ENCODE results near the gene DUOX1.
"Not testable (repeated sequence)": the region's sequence is repeated elsewhere in the genome, so short reads cannot be mapped to it uniquely, and the experiment has no call there.

- TF ChIP-seq, protein P1, sequence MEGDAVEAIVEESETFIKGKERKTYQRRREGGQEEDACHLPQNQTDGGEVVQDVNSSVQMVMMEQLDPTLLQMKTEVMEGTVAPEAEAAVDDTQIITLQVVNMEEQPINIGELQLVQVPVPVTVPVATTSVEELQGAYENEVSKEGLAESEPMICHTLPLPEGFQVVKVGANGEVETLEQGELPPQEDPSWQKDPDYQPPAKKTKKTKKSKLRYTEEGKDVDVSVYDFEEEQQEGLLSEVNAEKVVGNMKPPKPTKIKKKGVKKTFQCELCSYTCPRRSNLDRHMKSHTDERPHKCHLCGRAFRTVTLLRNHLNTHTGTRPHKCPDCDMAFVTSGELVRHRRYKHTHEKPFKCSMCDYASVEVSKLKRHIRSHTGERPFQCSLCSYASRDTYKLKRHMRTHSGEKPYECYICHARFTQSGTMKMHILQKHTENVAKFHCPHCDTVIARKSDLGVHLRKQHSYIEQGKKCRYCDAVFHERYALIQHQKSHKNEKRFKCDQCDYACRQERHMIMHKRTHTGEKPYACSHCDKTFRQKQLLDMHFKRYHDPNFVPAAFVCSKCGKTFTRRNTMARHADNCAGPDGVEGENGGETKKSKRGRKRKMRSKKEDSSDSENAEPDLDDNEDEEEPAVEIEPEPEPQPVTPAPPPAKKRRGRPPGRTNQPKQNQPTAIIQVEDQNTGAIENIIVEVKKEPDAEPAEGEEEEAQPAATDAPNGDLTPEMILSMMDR (conservative IDR thresholded peaks at IDR 0.05) = not testable (repeated sequence)
- TF ChIP-seq EZH2 (IDR thresholded peaks at IDR 0.05; ENCODE audit: low read depth) = not testable (repeated sequence)
Observed at GRCh38 chr15:45082412-45082811, 47.4 kb upstream of the DUOX1 start.

All from PC-9 (cell line).